Lung (tissue), 12 donors: ENCODE results near the gene NRG2. TPM values are rescaled to one million over a fixed set of nuclear protein-coding genes. Genes with fewer than 3 reads are reported as not detected.

Source experiments
- ATAC-seq: fragments of 200-7000 bp; cut with Tn5 transposase; one replicate; pipeline ENCODE4 v1.9.1; 2020; ENCODE audit warnings: moderate number of reproducible peaks; ENCODE audit not compliant: insufficient read depth, low FRiP score
- DNase-seq, 3 donors: peaks; one replicate each; pipeline ENCODE4 v3.0.0-alpha.2; 2013 to 2017
- H3K27ac ChIP-seq, 2 donors: one replicate each; pipeline ENCODE4 v1.5.1; 2013; ENCODE audit warnings: mild to moderate bottlenecking in 2 of 2, moderate library complexity in 2 of 2, control low read depth in 1 of 2, inconsistent platforms in 1 of 2, low read depth in 1 of 2, low read length in 1 of 2
- H3K27me3 ChIP-seq, 3 donors: one replicate each; pipeline ENCODE4 v1.5.1; 2013; ENCODE audit warnings: low read length in 2 of 3; ENCODE audit not compliant: control insufficient read depth in 3 of 3, insufficient read depth in 3 of 3
- H3K36me3 ChIP-seq, 4 donors: one replicate each; pipeline ENCODE4 v1.5.1; 2013; ENCODE audit warnings: low read length in 4 of 4, mild to moderate bottlenecking in 1 of 4, moderate library complexity in 1 of 4; ENCODE audit not compliant: control insufficient read depth in 4 of 4, insufficient read depth in 4 of 4
- H3K4me1 ChIP-seq, 5 donors: one replicate each; pipeline ENCODE4 v1.5.1; 2013; ENCODE audit warnings: low read length in 5 of 5, mild to moderate bottlenecking in 2 of 5, moderate library complexity in 1 of 5; ENCODE audit not compliant: control insufficient read depth in 5 of 5, insufficient read depth in 5 of 5
- H3K4me3 ChIP-seq: one replicate; pipeline ENCODE4 v1.5.1; 2013; ENCODE audit warnings: mild to moderate bottlenecking, control low read depth, moderate library complexity
- H3K9ac ChIP-seq, 2 donors: one replicate each; pipeline ENCODE4 v1.5.1; 2013; ENCODE audit warnings: low read length in 2 of 2, control low read depth in 1 of 2; ENCODE audit not compliant: insufficient read depth in 1 of 2
- H3K9me3 ChIP-seq, 4 donors: one replicate each; pipeline ENCODE4 v1.5.1; 2013; ENCODE audit warnings: low read length in 3 of 4, mild to moderate bottlenecking in 1 of 4, moderate library complexity in 1 of 4; ENCODE audit not compliant: control insufficient read depth in 4 of 4, insufficient read depth in 3 of 4
- CTCF ChIP-seq: IDR thresholded peaks from 2 replicates; pipeline ENCODE4 v1.5.1; 2012; ENCODE audit warnings: mild to moderate bottlenecking; ENCODE audit errors: control extremely low read depth, extremely low read depth
- WGBS, 2 donors: extraction: QIAGEN DNeasy Blood & Tissue Kit; methylation state at CpG; one replicate each; pipeline ENCODE4 v1.1.7; 2013; 5-methylcytosine and 5-hydroxymethylcytosine counted together
- polyA plus RNA-seq, 2 donors: library from polyadenylated mRNA; stranded (reverse); fragments of 200-250 nt; gene quantifications; one replicate each; pipeline ENCODE4 v1.2.1, GENCODE V29; 2013
- total RNA-seq, 2 donors: library from RNA; depleted of rRNA in 1 of 2; stranded (reverse); fragments of >200 nt in 1 of 2; gene quantifications; one replicate each; pipeline ENCODE4 v1.2.1, GENCODE V29; 2014 to 2021
- donor health status: control.
- donor health status: control.
- donor health status: Bipolar disorder and iron deficiency.
- donor health status: healthy.
- donor health status: DM: yes; HTN: yes; CAD: no.

NRG2 gene
- total and polyA plus RNA-seq, 4 donors, result 0.41 to 3.0 (median 1.0) TPM

GRCh38 chr5:140018096-140018481 is 25.0 kb downstream of the NRG2 start:
- WGBS, 2 donors, result 90 to 92% methylated on average over 8 of the region's 8 CpGs
- Histone ChIP-seq H3K9me3 (peaks cover 0 to 6% (median 0%) of the 10 kb centered on the region in 4 donors), H3K36me3 (no peaks in the 10 kb centered on the region), H3K27me3 (peaks cover 0 to 3% (median 0%) of the 10 kb centered on the region in 3 donors), H3K27ac (peak overlapping the region in 1 of 2 donors; percentile 36), H3K9ac (no peak overlapping the region), H3K4me1 (peaks cover 0 to 14% (median 0%) of the 10 kb centered on the region in 5 donors), H3K4me3 (no peak overlapping the region)
- no peak for DNase-seq
- no peak for ATAC-seq
- no peak for TF ChIP-seq CTCF

GRCh38 chr5:140017397-140018095 is 25.6 kb downstream of the NRG2 start:
- WGBS, 2 donors, result 95 to 97% methylated on average over 9 of the region's 9 CpGs
- ATAC-seq, result no peak
- no peak for TF ChIP-seq CTCF
- Histone ChIP-seq H3K27me3 (peaks cover 0 to 3% (median 0%) of the 10 kb centered on the region in 3 donors), H3K4me3 (no peak overlapping the region), H3K27ac (no peak overlapping the region), H3K36me3 (no peaks in the 10 kb centered on the region), H3K9me3 (peaks cover 0 to 6% (median 0%) of the 10 kb centered on the region in 4 donors), H3K9ac (no peak overlapping the region), H3K4me1 (peaks cover 0 to 14% (median 0%) of the 10 kb centered on the region in 5 donors)
- DNase-seq, result no peak

- no peak overlapping the region for H3K27ac ChIP-seq
- WGBS, 2 donors, result 77 to 82% methylated on average over 5 of the region's 5 CpGs
- H3K4me3 ChIP-seq, result no peak overlapping the region
- TF ChIP-seq CTCF, result no peak
- H3K36me3 ChIP-seq, result no peaks in the 10 kb centered on the region
- DNase-seq (peak in 2 of 3 donors; percentile 15 to 52), ATAC-seq (no peak)
- peaks cover 0 to 15% (median 0%) of the 10 kb centered on the region in 5 donors for H3K4me1 ChIP-seq
- peaks cover 0 to 6% (median 0%) of the 10 kb centered on the region in 4 donors for H3K9me3 ChIP-seq
- H3K9ac ChIP-seq, result no peak overlapping the region
- H3K27me3 ChIP-seq, result peaks cover 0 to 3% (median 0%) of the 10 kb centered on the region in 3 donors
Measured at GRCh38 chr5:140015706-140016105, 27.4 kb downstream of the NRG2 start.

- Histone ChIP-seq H3K36me3 (no peaks in the 10 kb centered on the region), H3K27me3 (peaks cover 0 to 3% (median 0%) of the 10 kb centered on the region in 3 donors), H3K27ac (no peak overlapping the region), H3K4me1 (peaks cover 0 to 15% (median 0%) of the 10 kb centered on the region in 5 donors), H3K9me3 (peaks cover 0 to 6% (median 0%) of the 10 kb centered on the region in 4 donors), H3K4me3 (no peak overlapping the region), H3K9ac (no peak overlapping the region)
- ATAC-seq, result no peak
- no peak for DNase-seq
- TF ChIP-seq CTCF, result no peak
- WGBS, 2 donors, result 88 to 96% methylated on average over 2 of the region's 2 CpGs
Measured at GRCh38 chr5:140014751-140015150, 28.3 kb downstream of the NRG2 start.
